Neural progenitor cell (in vitro differentiated cells): ENCODE data around the gene IQSEC3. TPM values are rescaled to one million over a fixed set of nuclear protein-coding genes. Genes with fewer than 3 reads are reported as not detected.
A peak's percentile ranks its signal among the peaks of the same experiment; 100 is the strongest.

Experiments
- DNase-seq: peaks from one replicate; pipeline ENCODE4 v3.0.0-alpha.2; 2016; ENCODE audit warnings: low spot score
- H2AFZ ChIP-seq: fragments of 200-600 bp; sonication (generic); replicated peaks from 2 replicates; pipeline ENCODE4 v1.6.1; 2016; ENCODE audit warnings: antibody characterized with exemption
- H3F3A ChIP-seq: fragments of 200-600 bp; sonication (generic); 2 replicates; pipeline ENCODE4 v1.6.1; 2016; ENCODE audit warnings: antibody characterized with exemption, low read depth
- H3K27ac ChIP-seq: fragments of 200-600 bp; sonication (generic); 2 replicates; pipeline ENCODE4 v1.5.1; 2016; ENCODE audit warnings: mild to moderate bottlenecking
- H3K27me3 ChIP-seq: fragments of 200-600 bp; sonication (generic); 2 replicates; pipeline ENCODE4 v1.6.1; 2016; ENCODE audit warnings: mild to moderate bottlenecking, moderate library complexity
- H3K36me3 ChIP-seq: fragments of 200-600 bp; sonication (generic); 2 replicates; pipeline ENCODE4 v1.5.1; 2016
- H3K4me1 ChIP-seq: fragments of 200-600 bp; sonication (generic); 2 replicates; pipeline ENCODE4 v1.6.1; 2016; ENCODE audit warnings: mixed run types
- H3K4me2 ChIP-seq: fragments of 200-600 bp; sonication (generic); 2 replicates; pipeline ENCODE4 v1.6.1; 2016
- H3K4me3 ChIP-seq: fragments of 200-600 bp; sonication (generic); 2 replicates; pipeline ENCODE4 v1.5.1; 2016
- H3K79me2 ChIP-seq: fragments of 200-600 bp; sonication (generic); 2 replicates; pipeline ENCODE4 v1.6.1; 2016; ENCODE audit warnings: low read depth
- H3K9ac ChIP-seq: fragments of 200-600 bp; sonication (generic); 2 replicates; pipeline ENCODE4 v1.6.1; 2016
- H3K9me3 ChIP-seq: fragments of 200-600 bp; sonication (generic); 2 replicates; pipeline ENCODE4 v1.5.1; 2016; ENCODE audit warnings: low read depth
- H4K20me1 ChIP-seq: fragments of 200-600 bp; sonication (generic); 2 replicates; pipeline ENCODE4 v1.6.1; 2016; ENCODE audit warnings: low read depth
- H3K27ac Mint-ChIP-seq: 3 replicates; pipeline ENCODE4 v1.8.0; 2021; ENCODE audit warnings: mixed read lengths
- H3K27me3 Mint-ChIP-seq: 2 replicates; pipeline ENCODE4 v1.8.0; 2022; ENCODE audit warnings: low read depth, mild to moderate bottlenecking, inconsistent platforms, moderate library complexity, mixed read lengths; ENCODE audit not compliant: insufficient read depth
- H3K36me3 Mint-ChIP-seq: 3 replicates; pipeline ENCODE4 v1.8.0; 2021; ENCODE audit warnings: mixed read lengths
- H3K4me1 Mint-ChIP-seq: 3 replicates; pipeline ENCODE4 v1.8.0; 2021; ENCODE audit warnings: mixed read lengths
- H3K4me3 Mint-ChIP-seq: 3 replicates; pipeline ENCODE4 v1.8.0; 2021; ENCODE audit warnings: mild to moderate bottlenecking, moderate library complexity, mixed read lengths
- H3K9me3 Mint-ChIP-seq: 3 replicates; pipeline ENCODE4 v1.8.0; 2020; ENCODE audit warnings: mixed read lengths
- CTCF ChIP-seq: fragments of 200-600 bp; sonication (generic); IDR thresholded peaks from 2 replicates; pipeline ENCODE4 v1.5.1; 2017; ENCODE audit warnings: antibody characterized with exemption, mild to moderate bottlenecking
- EZH2 ChIP-seq: fragments of 200-600 bp; sonication (generic); IDR thresholded peaks from 2 replicates; pipeline ENCODE4 v1.6.1; 2017; ENCODE audit warnings: antibody characterized with exemption, mild to moderate bottlenecking, moderate library complexity
- EZH2phosphoT487 ChIP-seq: fragments of 200-600 bp; sonication (generic); IDR thresholded peaks from 2 replicates; pipeline ENCODE4 v1.6.1; 2017; ENCODE audit warnings: antibody characterized with exemption
- total RNA-seq: library from RNA; depleted of rRNA; stranded (reverse); fragments of >200 nt; gene quantifications from 2 replicates; pipeline ENCODE4 v1.2.3, GENCODE V29; 2015; ENCODE audit warnings: low replicate concordance

The IQSEC3 gene
- total RNA-seq, 1 donor from 2014 or later = 0.09 TPM

GRCh38 chr12:175250-175649 lies 108.7 kb downstream of the IQSEC3 start:
- Mint-ChIP-seq H3K27me3 (peaks cover 25% of the 10 kb centered on the region), H3K27ac (no peak overlapping the region), H3K9me3 (no peaks in the 10 kb centered on the region), H3K4me3 (no peak overlapping the region), H3K4me1 (peaks cover 34% of the 10 kb centered on the region), H3K36me3 (no peaks in the 10 kb centered on the region)
- H3K4me1 ChIP-seq = peaks cover 26% of the 10 kb centered on the region
- no peaks in the 10 kb centered on the region for H3K9me3 ChIP-seq
- H3F3A ChIP-seq = peaks cover 7% of the 10 kb centered on the region
- DNase-seq = no peak
- no peak overlapping the region for H3K27ac ChIP-seq
- no peaks in the 10 kb centered on the region for H3K36me3 ChIP-seq
- H3K4me2 ChIP-seq = no peak overlapping the region
- H3K4me3 ChIP-seq = no peak overlapping the region
- H3K9ac ChIP-seq = no peak overlapping the region
- TF ChIP-seq EZH2 (no peak), EZH2phosphoT487 (no peak), CTCF (no peak)
- H2AFZ ChIP-seq = no peak overlapping the region
- no peaks in the 10 kb centered on the region for H3K79me2 ChIP-seq
- H4K20me1 ChIP-seq = no peaks in the 10 kb centered on the region
- H3K27me3 ChIP-seq = no peaks in the 10 kb centered on the region

GRCh38 chr12:175759-176158 lies 109.2 kb downstream of the IQSEC3 start:
- Histone ChIP-seq H3K4me1 (peaks cover 21% of the 10 kb centered on the region), H3K27me3 (no peaks in the 10 kb centered on the region), H4K20me1 (no peaks in the 10 kb centered on the region), H3K27ac (no peak overlapping the region), H3K79me2 (no peaks in the 10 kb centered on the region), H3K9ac (no peak overlapping the region), H3K4me2 (no peak overlapping the region), H3K4me3 (no peak overlapping the region), H2AFZ (no peak overlapping the region), H3K9me3 (no peaks in the 10 kb centered on the region), H3F3A (peaks cover 2% of the 10 kb centered on the region), H3K36me3 (no peaks in the 10 kb centered on the region)
- Mint-ChIP-seq H3K36me3 (no peaks in the 10 kb centered on the region), H3K27ac (no peak overlapping the region), H3K27me3 (peaks cover 25% of the 10 kb centered on the region), H3K9me3 (no peaks in the 10 kb centered on the region), H3K4me3 (no peak overlapping the region), H3K4me1 (peaks cover 30% of the 10 kb centered on the region)
- no peak for DNase-seq
- TF ChIP-seq EZH2 = no peak
- TF ChIP-seq CTCF = no peak
- no peak for TF ChIP-seq EZH2phosphoT487

- Mint-ChIP-seq H3K4me3 (no peak overlapping the region), H3K4me1 (peaks cover 22% of the 10 kb centered on the region), H3K27ac (peak overlapping the region; percentile 26), H3K36me3 (no peaks in the 10 kb centered on the region), H3K9me3 (no peaks in the 10 kb centered on the region), H3K27me3 (peaks cover 20% of the 10 kb centered on the region)
- H3K79me2 ChIP-seq = no peaks in the 10 kb centered on the region
- no peak overlapping the region for H3K9ac ChIP-seq
- H3K9me3 ChIP-seq = no peaks in the 10 kb centered on the region
- H2AFZ ChIP-seq = no peak overlapping the region
- peaks cover 13% of the 10 kb centered on the region for H3K4me1 ChIP-seq
- H3F3A ChIP-seq = no peaks in the 10 kb centered on the region
- H4K20me1 ChIP-seq = no peaks in the 10 kb centered on the region
- H3K4me3 ChIP-seq = no peak overlapping the region
- TF ChIP-seq EZH2 (no peak), EZH2phosphoT487 (no peak)
- H3K27ac ChIP-seq = no peak overlapping the region
- no peaks in the 10 kb centered on the region for H3K27me3 ChIP-seq
- no peaks in the 10 kb centered on the region for H3K36me3 ChIP-seq
- no peak for DNase-seq
- no peak overlapping the region for H3K4me2 ChIP-seq
Observed at GRCh38 chr12:176321-177181, 110.0 kb downstream of the IQSEC3 start.

- no peak overlapping the region for H3K27ac ChIP-seq
- no peaks in the 10 kb centered on the region for H3K36me3 ChIP-seq
- Mint-ChIP-seq H3K4me3 (peak overlapping the region; percentile 10), H3K9me3 (no peaks in the 10 kb centered on the region), H3K27ac (no peak overlapping the region), H3K27me3 (peaks cover 22% of the 10 kb centered on the region), H3K36me3 (no peaks in the 10 kb centered on the region), H3K4me1 (peaks cover 20% of the 10 kb centered on the region)
- no peaks in the 10 kb centered on the region for H3K79me2 ChIP-seq
- no peaks in the 10 kb centered on the region for H3K27me3 ChIP-seq
- no peak overlapping the region for H3K9ac ChIP-seq
- peaks cover 9% of the 10 kb centered on the region for H3K4me1 ChIP-seq
- H3K4me3 ChIP-seq = no peak overlapping the region
- no peak for DNase-seq
- no peak overlapping the region for H2AFZ ChIP-seq
- no peaks in the 10 kb centered on the region for H4K20me1 ChIP-seq
- H3K4me2 ChIP-seq = no peak overlapping the region
- no peak for TF ChIP-seq EZH2phosphoT487
- no peak for TF ChIP-seq EZH2
- TF ChIP-seq CTCF = no peak
- H3K9me3 ChIP-seq = no peaks in the 10 kb centered on the region
- no peaks in the 10 kb centered on the region for H3F3A ChIP-seq
Observed at GRCh38 chr12:177336-177979, 110.9 kb downstream of the IQSEC3 start.
